Fibroblast of mammary gland (primary cell): ENCODE data around the gene IGFBP6.
A peak's percentile ranks its signal among the peaks of the same experiment; 100 is the strongest.

Experiments
- DNase-seq: peaks from one replicate; pipeline ENCODE4 v3.0.0-alpha.2; 2010; ENCODE audit warnings: low read depth
- H3K4me3 ChIP-seq: 2 replicates; pipeline ENCODE4 v1.5.1; 2011; ENCODE audit warnings: low read depth, mild to moderate bottlenecking, low read length, moderate library complexity; ENCODE audit not compliant: control insufficient read depth
- TF ChIP-seq, protein P1 (sequence below): conservative IDR thresholded peaks from 2 replicates; pipeline ENCODE4 v1.5.1; 2011; ENCODE audit warnings: low read depth, low read length, inconsistent platforms; ENCODE audit not compliant: control insufficient read depth, insufficient read depth

The IGFBP6 gene

DNA sequence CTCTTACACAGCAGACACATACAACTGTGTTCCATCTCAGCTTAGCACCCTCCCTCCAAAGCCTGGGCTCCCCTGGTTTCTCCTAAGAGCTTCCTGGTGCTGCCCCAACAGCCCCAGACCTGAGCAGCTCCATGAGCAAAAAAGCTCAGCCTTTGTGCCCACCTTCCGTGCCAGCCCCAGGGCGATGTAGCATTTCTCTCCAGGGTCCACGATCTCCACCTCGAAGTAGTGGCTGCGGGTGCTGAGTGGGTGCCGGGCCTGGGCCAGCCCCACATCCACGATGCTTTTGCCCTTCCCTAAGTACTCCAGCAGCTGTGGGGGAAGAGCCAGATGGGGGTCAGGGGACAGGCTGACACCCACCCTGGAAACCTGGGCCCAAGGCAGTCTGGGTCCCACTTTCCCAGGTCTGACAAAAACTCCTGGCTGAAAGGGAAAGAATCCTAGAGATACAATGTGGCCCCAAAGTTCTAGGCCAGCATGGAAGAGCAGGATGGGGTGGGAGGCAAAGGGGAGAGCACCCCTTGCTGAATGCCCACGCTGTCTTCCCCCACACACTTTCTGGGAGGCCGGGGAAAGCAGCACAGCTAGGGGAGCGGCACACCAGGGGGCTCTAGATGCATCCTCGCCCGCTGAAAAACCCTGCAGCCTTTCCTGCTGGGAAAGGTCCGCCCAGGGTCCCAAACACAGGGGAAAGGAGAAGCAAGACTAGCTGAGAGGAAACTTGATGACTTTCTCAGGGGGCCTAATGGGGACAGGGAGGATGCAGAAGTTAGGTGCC is 29.3 kb upstream of the IGFBP6 start:
- H3K4me3 ChIP-seq = no peak overlapping the region
- TF ChIP-seq, protein P1, sequence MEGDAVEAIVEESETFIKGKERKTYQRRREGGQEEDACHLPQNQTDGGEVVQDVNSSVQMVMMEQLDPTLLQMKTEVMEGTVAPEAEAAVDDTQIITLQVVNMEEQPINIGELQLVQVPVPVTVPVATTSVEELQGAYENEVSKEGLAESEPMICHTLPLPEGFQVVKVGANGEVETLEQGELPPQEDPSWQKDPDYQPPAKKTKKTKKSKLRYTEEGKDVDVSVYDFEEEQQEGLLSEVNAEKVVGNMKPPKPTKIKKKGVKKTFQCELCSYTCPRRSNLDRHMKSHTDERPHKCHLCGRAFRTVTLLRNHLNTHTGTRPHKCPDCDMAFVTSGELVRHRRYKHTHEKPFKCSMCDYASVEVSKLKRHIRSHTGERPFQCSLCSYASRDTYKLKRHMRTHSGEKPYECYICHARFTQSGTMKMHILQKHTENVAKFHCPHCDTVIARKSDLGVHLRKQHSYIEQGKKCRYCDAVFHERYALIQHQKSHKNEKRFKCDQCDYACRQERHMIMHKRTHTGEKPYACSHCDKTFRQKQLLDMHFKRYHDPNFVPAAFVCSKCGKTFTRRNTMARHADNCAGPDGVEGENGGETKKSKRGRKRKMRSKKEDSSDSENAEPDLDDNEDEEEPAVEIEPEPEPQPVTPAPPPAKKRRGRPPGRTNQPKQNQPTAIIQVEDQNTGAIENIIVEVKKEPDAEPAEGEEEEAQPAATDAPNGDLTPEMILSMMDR = no peak
- no peak for DNase-seq

DNA sequence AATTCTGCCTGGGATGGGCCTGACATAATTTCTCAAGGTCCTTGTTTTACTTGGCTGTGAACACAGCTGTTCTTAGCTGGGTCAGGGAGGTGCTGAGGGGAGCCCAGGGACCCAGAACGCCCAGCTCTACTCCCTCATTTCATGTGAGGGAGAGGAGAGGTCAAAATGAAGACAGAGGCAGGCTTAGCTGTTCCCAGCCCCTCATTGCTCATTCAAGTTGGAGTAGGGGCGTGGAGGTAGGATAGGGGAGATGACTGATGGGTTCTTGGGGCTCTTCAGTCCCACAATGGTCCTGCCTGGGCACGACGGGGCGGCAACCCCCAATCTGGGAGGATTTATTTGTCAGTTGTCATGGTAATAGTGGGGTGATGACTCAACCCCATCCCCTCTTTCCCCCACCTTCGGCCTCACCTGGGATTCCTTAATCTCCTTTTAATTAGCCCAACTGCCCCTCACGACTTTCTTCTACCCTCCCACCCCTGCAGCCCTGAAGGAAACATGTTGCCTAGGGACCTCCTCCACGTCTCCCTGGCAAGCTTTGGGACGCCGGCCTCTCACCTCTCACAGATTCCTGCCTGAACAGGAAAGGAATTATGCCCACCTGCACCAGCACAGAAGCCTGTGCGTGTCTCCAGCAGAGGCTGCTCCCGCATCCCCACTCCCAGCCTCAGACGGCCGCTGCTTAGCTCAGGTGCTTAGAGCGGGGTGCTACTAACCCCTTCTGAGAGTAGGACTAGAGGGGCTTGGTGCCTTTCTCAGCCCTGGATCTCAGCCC is 28.5 kb upstream of the IGFBP6 start:
- no peak for DNase-seq
- H3K4me3 ChIP-seq = no peak overlapping the region
- TF ChIP-seq, protein P1 = no peak

DNA sequence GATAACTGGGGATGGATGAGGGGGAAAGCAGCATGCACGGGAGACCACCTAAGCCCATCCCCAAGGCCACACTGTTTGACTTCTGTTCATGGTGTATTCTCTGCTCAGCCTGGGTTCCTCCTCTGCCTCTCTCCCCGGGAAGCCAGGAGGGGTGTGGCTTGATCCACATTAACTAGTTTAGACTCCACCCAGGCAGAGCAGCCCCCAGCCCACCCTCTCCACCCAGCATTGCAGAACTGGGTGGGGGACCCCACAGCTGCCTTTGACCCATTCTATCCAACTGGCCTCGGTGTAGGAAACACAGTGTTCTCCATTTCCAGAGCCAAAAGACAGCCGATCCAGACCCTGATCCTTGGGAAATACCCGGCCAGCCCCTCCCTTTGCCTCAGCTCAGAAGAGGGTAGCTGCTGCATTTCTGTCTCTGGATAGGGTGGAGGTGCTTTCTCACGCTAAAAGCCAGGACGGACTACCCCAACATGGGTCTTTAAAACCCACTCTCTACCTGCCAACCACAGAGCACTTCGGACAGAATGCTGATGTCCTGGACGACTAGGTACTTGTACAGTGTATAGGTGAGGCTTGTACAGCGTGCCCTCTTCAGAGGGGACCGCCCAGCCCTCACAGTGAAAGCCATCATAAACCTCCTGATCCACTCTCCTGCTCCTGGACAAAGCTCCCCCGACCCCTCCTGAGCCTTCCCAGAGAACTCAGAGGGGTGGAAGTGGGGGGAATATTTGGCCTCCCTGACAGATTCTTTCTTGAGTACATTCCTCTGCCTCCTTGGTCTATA is 27.7 kb upstream of the IGFBP6 start:
- H3K4me3 ChIP-seq = no peak overlapping the region
- TF ChIP-seq, protein P1 = no peak
- DNase-seq = no peak

DNA sequence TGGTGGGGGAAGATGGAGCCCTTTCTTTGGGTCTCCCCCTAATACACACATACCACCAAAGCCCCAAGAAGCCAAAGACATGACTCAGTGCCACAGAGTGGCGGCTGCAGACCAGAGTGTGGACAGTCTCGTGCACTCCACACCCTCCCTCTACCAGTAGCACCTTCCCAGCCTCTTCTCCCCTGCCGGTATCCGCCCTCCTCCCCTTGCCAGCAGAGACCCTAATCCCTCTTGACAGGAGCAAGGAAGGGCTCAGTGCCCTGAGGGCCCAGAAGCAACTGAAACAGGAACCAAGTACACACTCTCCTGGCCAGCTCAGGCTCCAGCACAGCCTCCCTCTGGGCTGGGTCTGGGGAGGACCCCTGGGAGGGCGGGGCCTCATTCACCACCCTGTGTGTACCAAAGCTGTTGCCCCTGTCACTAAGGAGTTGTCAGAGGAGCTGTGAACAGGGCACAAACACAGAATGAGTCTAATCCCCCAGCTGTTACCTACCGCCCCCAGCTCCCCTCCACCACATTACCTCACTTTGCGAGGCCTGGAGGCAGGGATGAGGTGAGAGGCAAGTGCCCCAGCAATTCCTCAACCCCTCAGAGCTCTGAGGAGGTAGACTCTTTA is 26.5 kb upstream of the IGFBP6 start:
- no peak overlapping the region for H3K4me3 ChIP-seq
- TF ChIP-seq, protein P1 = no peak
- DNase-seq = no peak

DNA sequence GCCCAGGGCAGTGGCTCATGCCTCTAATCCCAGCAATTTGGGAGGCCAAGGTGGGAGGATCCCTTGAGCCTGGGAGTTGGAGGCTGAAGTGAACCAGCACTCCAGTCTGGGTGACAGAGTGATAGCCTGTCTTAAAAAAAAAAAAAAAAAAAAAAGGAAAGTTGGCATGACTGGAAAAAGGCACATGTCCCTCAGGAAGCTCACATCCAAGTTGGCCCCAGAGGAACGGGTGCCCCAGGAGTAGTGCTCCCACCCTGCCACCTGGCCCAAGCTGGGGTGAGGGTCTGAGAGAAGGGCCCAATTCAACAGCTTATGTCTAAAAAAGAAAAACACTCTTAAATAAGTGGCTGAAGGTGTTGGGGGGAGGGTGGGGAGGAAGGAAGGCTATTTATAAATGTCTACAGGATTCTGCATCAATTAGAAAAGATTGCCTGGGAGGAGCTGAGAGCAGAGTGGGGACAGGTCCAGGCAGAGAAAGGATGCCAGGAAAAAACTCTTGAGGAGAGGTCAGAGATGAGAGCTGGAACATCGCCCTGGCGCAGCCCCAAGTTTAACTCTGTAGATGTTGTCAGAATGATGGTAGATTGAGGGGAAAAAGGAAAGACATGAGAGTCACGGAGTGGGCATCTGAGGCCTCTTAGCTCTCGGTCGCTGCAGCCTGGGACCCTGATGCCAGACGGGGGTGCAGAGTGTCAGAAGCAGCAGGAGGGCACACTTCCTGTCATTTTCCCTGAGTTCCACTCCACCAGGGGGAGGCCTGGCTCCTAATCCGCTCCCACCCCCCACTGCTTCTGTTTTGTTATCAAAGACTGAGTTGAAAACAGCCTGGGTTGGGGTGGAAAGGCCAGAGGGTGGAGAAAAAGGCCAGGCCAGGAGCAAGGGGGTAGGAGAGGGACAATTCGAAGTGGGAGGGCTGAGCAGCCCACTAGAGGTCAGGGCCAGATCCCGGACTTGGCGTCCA is 25.6 kb upstream of the IGFBP6 start:
- TF ChIP-seq, protein P1 = peak; percentile 38
- peak; percentile 76 for DNase-seq
- no peak overlapping the region for H3K4me3 ChIP-seq
